ENCODE measurements around the gene KCNT1. TPM values are rescaled to one million over a fixed set of nuclear protein-coding genes. Genes with fewer than 3 reads are reported as not detected.

The KCNT1 gene
- total RNA-seq, 1 experiment from 2014 or later, result 0.68 TPM

GRCh38 chr9:135840539-135840938, 138.6 kb downstream of the KCNT1 start:
- no peaks in the 10 kb centered on the region for H3K9me3 ChIP-seq (ENCODE audit: control insufficient read depth, low read depth, low read length)
- Mint-ChIP-seq H3K4me3 (no peak overlapping the region), H3K4me1 (peaks cover 10 to 16% of the 10 kb centered on the region in 2 experiments), H3K27me3 (ENCODE audit: low read depth) (no peaks in the 10 kb centered on the region), H3K36me3 (ENCODE audit: insufficient read depth in 1 of 3, low read depth in 3 of 3) (peaks cover 21 to 30% (median 23%) of the 10 kb centered on the region in 3 experiments), H3K9me3 (peaks cover 12 to 17% of the 10 kb centered on the region in 2 experiments), H3K27ac (peak overlapping the region; percentile 2 to 32 (median 31); a peak in 2 of 7 replicates)
- TF ChIP-seq CTCF (conservative IDR thresholded peaks at IDR 0.05), result no peak
- H4K5ac ChIP-seq (ENCODE audit: insufficient read length, low read depth, low read length), result no peak overlapping the region
- no peak overlapping the region for H3K18ac ChIP-seq (ENCODE audit: insufficient read length, low read depth, low read length)
- H4K20me1 ChIP-seq (ENCODE audit: control insufficient read depth, insufficient read depth, insufficient read length), result peaks cover 2% of the 10 kb centered on the region
- H3K79me1 ChIP-seq (ENCODE audit: insufficient read depth, low read depth, low read length, poor library complexity, severe bottlenecking), result peaks cover 5% of the 10 kb centered on the region
- H3K27ac ChIP-seq (ENCODE audit: insufficient read length, low read depth, low read length), result no peak overlapping the region
- no peak overlapping the region for H4K91ac ChIP-seq (ENCODE audit: insufficient read length, low read depth, low read length)
- no peak overlapping the region for H4K8ac ChIP-seq (replicated peaks; ENCODE audit: insufficient read length, low read depth, low read length)
- H3K27me3 ChIP-seq (ENCODE audit: insufficient read depth, low read length), result no peaks in the 10 kb centered on the region
- H2BK5ac ChIP-seq (ENCODE audit: insufficient read length, low read length), result no peak overlapping the region
- H3K14ac ChIP-seq (ENCODE audit: insufficient read depth, low read length), result no peak overlapping the region
- no peak overlapping the region for H3T11ph ChIP-seq (ENCODE audit: low read length)
- no peak overlapping the region for H3K9ac ChIP-seq (ENCODE audit: extremely low read depth, insufficient read length, low read length)
- no peaks in the 10 kb centered on the region for H3K23me2 ChIP-seq (ENCODE audit: insufficient read length, low read depth, low read length, poor library complexity, severe bottlenecking)
- H2BK20ac ChIP-seq (ENCODE audit: low read depth, low read length, poor library complexity, severe bottlenecking), result no peak overlapping the region
- H2AK5ac ChIP-seq (ENCODE audit: insufficient read length, low read length), result no peak overlapping the region
- H2BK15ac ChIP-seq (ENCODE audit: low read depth, low read length), result no peak overlapping the region
- no peak overlapping the region for H3K4me2 ChIP-seq (ENCODE audit: insufficient read depth, insufficient read length, low read length)
- H3K23ac ChIP-seq (ENCODE audit: insufficient read length, low read depth, low read length), result no peak overlapping the region
- DNase-seq, result no peak
- H2BK120ac ChIP-seq (ENCODE audit: low read depth, low read length, poor library complexity, severe bottlenecking), result no peak overlapping the region
- H3K79me2 ChIP-seq (ENCODE audit: insufficient read depth, low read length), result peaks cover 9% of the 10 kb centered on the region; the same call in 1 of the 2 replicates
- no peak overlapping the region for H2BK12ac ChIP-seq (ENCODE audit: insufficient read length, low read depth, low read length)
- H3K56ac ChIP-seq (ENCODE audit: insufficient read length, low read depth, low read length), result no peak overlapping the region
- no CpG with 5 or more reads among the region's 7 CpGs for WGBS (ENCODE audit: extremely low coverage, insufficient read length, low lambda C conversion rate)
- no peak overlapping the region for H2AFZ ChIP-seq (ENCODE audit: low read length)
- H3K4me1 ChIP-seq (ENCODE audit: insufficient read depth, low read length), result peaks cover 3% of the 10 kb centered on the region; the same call in 1 of the 2 replicates
- no peak overlapping the region for H3K4ac ChIP-seq (ENCODE audit: low read depth, low read length)

Other genes with a start within 250 kb of the KCNT1 start
- gene PPP1R26, start 222.4 kb upstream of the KCNT1 start, total RNA-seq (2021), result 34.0 and 38.0 TPM in 2 replicates
- 81.0 and 84.2 TPM in 2 replicates for gene MRPS2, start 201.5 kb upstream of the KCNT1 start, total RNA-seq (2021)
- gene LCN1, start 180.7 kb upstream of the KCNT1 start, total RNA-seq (2021), result not detected in 2 replicates
- gene OBP2A, start 156.1 kb upstream of the KCNT1 start, total RNA-seq (2021), result not detected in 2 replicates
- gene PAEP, start 140.4 kb upstream of the KCNT1 start, total RNA-seq (2021), result not detected in 2 replicates
- gene GLT6D1, start 62.6 kb upstream of the KCNT1 start, total RNA-seq (2021), result not detected in 2 replicates
- gene LCN9, start 38.9 kb upstream of the KCNT1 start, total RNA-seq (2021), result 0.52 and 0.72 TPM in 2 replicates
- gene SOHLH1, start 2.7 kb upstream of the KCNT1 start, total RNA-seq (2021), result not detected in 2 replicates
- gene CAMSAP1, start 205.4 kb downstream of the KCNT1 start, total RNA-seq (2021), result 43.6 and 52.7 TPM in 2 replicates